Activated CD8-positive, alpha-beta memory T cell treated with anti-CD3 and anti-CD28 coated beads for 48 hours (primary cell): Measurements from ENCODE around the gene SIT1.
A peak's percentile ranks its signal among the peaks of the same experiment; 100 is the strongest.

ENCODE experiments used
- DNase-seq, 3 experiments: peaks; one replicate each; pipeline ENCODE4 v3.0.0-alpha.2; 2020; ENCODE audit warnings: low read depth in 2 of 3, low spot score in 2 of 3

Gene SIT1

DNA sequence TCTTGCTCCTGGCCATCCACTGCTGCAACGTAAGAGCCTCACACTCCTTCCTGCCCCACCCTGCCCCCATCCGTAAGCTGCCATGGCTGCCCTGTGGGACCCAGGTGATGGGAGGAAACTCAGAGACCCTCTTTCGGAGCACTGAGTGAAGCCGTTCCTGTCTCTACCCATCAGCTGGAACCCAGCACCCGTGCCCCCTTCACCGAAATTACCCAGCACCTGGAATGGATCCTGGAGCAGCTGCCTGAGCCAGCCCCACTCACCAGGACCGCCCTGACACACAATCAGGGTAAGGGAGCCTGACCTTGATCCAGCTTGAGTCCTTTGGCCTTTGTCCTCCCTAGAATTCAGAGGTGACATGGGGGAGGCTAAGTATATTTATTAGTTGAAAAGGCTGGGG, 42.5 kb downstream of the SIT1 start:
- DNase-seq, result no peak

DNA sequence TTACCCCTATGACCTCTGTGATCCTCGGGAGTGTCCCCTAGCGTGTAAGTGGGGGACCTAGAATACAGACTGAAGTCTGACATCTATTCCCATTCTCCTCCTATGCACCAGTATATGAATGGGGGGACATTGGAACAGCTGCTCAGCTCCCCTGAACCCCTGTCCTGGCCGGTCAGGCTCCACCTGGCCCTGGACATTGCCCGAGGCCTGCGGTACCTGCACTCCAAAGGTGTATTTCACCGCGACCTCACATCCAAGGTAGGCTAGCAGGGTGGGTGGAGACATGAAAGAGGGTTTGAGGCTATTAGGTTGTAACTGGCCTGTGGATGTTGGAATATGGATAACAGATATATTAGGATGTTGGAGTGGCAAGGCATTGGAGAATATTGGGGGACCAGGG, 44.0 kb downstream of the SIT1 start:
- DNase-seq, result no peak

DNA sequence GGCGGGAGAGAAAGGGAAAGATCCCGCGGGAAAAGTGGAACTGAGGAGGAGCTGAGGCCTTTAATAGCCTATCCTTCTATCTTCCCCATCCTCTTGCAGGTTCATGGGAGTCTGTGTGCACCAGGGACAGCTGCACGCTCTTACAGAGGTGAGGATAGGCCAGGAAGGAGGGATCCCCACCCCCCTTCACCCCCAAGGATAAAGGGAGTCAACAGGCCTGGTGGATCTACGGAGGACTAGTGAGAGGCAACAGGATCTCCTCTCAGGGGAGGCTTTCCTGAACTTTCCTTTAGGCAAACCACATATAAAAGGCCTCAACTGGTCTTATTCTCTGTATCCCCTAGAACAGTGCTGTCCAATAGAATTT, 44.6 kb downstream of the SIT1 start:
- DNase-seq, result no peak

DNA sequence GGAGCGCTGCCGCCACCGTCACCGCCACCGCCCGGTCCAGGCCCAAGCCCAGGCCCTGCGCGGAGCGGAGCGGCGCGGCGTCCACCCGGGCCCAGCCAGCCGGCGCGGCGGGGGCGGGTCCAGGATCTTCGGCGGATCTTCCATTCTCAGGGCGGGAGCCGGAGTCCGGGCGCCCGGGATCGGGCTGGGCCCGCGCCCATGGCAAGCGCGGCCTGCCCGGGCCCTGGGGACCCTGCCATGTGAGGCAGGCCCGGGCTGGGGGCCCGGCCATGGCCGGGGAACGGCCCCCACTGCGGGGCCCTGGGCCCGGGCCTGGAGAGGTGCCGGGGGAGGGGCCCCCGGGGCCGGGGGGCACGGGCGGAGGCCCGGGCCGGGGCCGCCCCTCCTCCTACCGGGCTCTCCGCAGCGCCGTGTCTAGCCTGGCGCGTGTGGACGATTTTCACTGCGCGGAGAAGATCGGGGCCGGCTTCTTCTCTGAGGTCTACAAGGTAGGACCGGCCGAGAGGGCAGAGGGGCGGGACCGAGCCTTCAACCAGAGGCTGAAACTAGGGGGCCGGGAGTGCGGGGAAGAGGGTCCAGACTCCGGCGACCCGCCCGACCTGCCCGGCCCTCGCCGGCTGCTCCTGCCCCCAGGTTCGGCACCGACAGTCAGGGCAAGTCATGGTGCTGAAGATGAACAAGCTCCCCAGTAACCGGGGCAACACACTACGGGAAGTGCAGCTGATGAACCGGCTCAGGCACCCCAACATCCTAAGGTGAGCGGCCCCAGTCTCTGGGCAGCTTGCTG, 45.2 kb downstream of the SIT1 start:
- DNase-seq, result no peak

DNA sequence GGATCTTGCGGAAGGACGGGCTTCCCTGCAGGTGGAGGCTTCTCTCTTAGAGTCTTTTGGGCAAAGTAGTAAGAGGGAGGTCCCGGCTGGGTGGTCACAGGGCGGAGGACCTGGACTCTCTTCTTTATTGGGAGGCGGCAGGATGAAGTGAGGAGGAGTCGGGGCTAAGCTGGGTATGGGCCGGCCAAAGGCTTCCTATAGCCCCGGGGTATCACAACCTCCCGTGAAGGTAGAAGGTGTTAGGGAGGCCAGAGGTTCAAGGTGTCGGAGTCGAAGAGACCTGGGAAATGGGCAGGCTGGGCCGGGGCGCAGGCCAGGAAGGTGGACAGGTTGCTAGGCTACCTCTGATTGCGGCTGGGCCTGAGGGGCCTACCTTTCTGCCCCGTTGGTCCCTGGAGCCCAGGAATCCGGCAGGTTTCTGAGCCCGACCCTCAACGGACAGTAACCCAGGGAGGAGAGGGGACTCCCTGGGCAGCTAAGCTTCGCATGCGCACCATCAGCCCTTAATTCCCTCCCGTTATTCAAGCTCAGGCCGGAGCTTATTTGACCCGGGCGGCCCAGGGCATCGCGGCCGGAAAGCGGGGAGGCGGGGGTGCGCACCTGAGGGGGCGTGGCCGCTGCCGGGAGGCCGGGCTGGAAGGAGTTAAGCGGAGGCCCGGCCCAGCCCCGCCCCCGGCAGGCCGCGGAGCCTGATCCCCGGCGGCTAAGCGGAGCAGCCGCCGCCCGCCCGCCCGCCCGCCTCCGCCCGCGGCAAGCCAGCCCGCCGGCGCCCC, 46.0 kb downstream of the SIT1 start, which contains the start of gene TESK1:
TESK1 (plus strand) TSS at position 685 of the 773 bp plus-strand sequence. CDS start 358 bp downstream, outside the sequence.
- DNase-seq, result peak; percentile 65 to 76 (median 67)

DNA sequence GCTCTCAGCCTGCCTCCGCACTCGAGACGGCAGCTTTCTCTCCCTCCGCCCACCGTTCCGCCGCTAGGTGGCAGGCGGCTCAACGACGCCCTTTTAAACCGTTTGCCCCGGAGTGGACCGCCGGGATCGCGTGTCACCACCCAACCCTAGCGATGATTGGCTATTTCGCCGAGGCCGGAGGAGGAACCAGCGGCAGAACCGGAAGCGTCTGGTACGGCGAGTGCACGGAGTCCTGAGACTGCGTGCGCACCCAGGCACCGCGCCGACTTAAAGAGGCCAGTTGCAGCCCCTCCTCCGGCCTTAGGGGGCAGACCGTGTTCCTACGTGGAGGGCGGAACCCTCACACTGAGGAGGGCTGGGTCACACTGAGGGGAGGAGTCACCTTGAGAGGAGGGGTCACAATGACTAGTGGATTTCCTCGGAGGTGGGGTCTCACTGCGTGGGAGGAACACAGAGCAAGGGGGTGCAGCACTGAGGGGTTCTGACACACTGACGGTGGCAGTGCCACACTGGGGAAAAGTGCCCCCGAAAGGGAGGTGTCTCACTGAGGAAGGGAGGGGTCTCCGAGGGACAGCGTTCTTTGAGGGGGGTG, 46.6 kb downstream of the SIT1 start:
- DNase-seq, result peak; percentile 94 to 99 (median 97)

DNA sequence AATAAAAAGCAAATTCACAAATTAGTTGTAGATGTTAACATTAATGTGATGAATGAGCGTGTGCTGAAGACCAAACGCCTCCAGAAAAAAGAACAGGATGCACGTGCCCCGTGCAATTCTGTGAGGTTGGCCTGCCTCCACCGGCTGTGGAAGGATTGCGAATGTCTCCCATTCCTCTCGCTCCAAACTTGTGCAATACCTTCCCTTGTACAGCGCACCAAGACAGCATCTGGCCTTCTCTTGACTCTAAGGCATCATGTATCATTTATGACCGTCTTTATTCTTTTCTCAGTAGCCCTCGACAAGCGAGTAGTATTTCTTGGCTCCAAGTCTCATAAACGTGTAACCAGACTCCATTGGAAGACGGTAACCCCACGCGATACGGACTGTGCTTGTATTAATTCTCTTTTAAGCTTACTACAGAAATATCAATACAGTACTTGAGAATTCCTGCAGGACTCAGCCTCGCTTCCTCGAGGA, 47.2 kb downstream of the SIT1 start:
- DNase-seq, result no peak

DNA sequence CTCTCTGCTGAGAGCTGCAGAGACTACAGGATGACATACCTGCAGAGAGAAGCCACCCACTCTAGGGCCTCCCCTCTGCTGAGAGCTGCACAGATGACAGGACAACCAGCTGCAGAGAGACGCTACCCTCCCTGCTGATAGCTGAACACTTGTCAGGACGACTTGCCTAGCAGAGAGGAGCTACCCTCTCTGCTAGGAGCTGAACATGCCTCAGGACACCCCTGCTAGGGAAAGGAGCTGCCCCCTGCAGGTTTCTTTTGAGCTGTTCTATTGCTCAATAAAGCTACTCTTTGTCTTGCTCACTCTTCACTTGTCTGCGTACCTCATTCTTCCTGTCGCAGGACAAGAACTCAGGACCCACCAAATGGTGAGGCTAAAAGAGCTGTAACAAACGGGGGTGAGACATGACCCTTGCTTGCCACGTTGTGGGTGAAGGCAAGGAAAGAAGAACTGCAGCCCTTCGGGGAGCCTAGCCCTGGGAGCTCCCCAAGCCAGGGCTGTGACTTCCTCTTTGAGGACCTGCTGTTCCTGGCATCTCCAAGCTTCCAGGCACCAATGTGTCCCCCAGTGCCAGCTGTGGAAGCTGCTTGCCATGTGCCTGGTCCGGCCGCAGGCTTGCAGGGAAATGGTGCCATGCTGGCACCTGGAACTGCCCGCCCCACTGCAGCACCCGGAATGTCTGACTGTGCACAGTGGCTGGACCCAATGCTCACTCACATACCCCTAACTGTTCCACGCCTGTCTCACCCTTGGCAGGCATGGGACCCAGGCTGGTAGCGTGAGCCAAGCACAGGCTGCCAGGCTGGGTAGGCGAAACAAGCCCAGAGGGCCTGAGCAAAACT, 50.7 kb downstream of the SIT1 start:
- DNase-seq, result no peak
